K562 (cell line): Measurements from ENCODE around the gene ICAM3. TPM values are rescaled to one million over a fixed set of nuclear protein-coding genes. Genes with fewer than 3 reads are reported as not detected.

Source experiments
- ASH1L ChIP-seq: fragments of 450-650 bp; IDR thresholded peaks from 2 replicates; pipeline ENCODE4 v1.6.1; 2018; ENCODE audit warnings: borderline replicate concordance, mild to moderate bottlenecking, low read depth; ENCODE audit not compliant: partially characterized antibody
- ATF1 ChIP-seq, 2 experiments: fragments of 450-650 bp in 1 of 2; IDR thresholded peaks; 2 replicates each; pipeline ENCODE4 v1.6.1; 2016; ENCODE audit warnings: missing compliant biosample characterization in 1 of 2, missing genetic modification characterization in 1 of 2
- ELK3 ChIP-seq: fragments of 450-650 bp; formaldehyde crosslinking; IDR thresholded peaks from 2 replicates; pipeline ENCODE4 v1.4.0; 2020; ENCODE audit warnings: mild to moderate bottlenecking
- GTF2F1 ChIP-seq: IDR thresholded peaks from 2 replicates; pipeline ENCODE4 v1.6.1; 2011; ENCODE audit warnings: low read depth, low read length, improper control_type of control experiment
- NELFE ChIP-seq: IDR thresholded peaks from 2 replicates; pipeline ENCODE4 v1.6.1; 2011; ENCODE audit warnings: mild to moderate bottlenecking; ENCODE audit not compliant: insufficient read depth, insufficient read length
- NR1H2 ChIP-seq: sonication (generic); formaldehyde crosslinking; IDR thresholded peaks from 2 replicates; pipeline ENCODE4 v1.4.0; 2020; ENCODE audit warnings: mild to moderate bottlenecking, missing genetic modification reagents
- RFX7 ChIP-seq: fragments of 250-450 bp; sonication (Bioruptor Pico); IDR thresholded peaks from 2 replicates; pipeline ENCODE4 v1.5.1; 2021; ENCODE audit warnings: mild to moderate bottlenecking
- SNRNP70 ChIP-seq: fragments of 200-400 bp; formaldehyde crosslinking; optimal IDR thresholded peaks from 2 replicates; pipeline ENCODE3; 2017; ENCODE audit warnings: low read depth, low read length
- SP2 ChIP-seq: IDR thresholded peaks from 2 replicates; pipeline ENCODE4 v1.6.1; 2011; ENCODE audit warnings: mild to moderate bottlenecking, low read depth, low read length, moderate library complexity; ENCODE audit not compliant: poor library complexity, severe bottlenecking; ENCODE audit errors: extremely low read depth
- TCF7 ChIP-seq: sonication (generic); IDR thresholded peaks from 2 replicates; pipeline ENCODE4 v1.6.1; 2016; ENCODE audit warnings: antibody characterized with exemption, borderline replicate concordance
- TRIM24 ChIP-seq, 2 experiments: fragments of 450-650 bp; IDR thresholded peaks; 2 replicates each; pipeline ENCODE4 v1.6.1; 2016
- XRCC5 ChIP-seq: fragments of 200-400 bp; formaldehyde crosslinking; IDR thresholded peaks from 2 replicates; pipeline ENCODE4 v1.6.1; 2017; ENCODE audit warnings: low read depth, mild to moderate bottlenecking, low read length
- ZBTB17 ChIP-seq: fragments of 450-650 bp; formaldehyde crosslinking; IDR thresholded peaks from 2 replicates; pipeline ENCODE4 v1.4.0; 2020; ENCODE audit warnings: mild to moderate bottlenecking
- ZNF124 ChIP-seq: sonication (generic); formaldehyde crosslinking; IDR thresholded peaks from 2 replicates; pipeline ENCODE4 v1.8.1; 2022; ENCODE audit warnings: missing genetic modification reagents
- ZNF263 ChIP-seq: sonication (generic); formaldehyde crosslinking; IDR thresholded peaks from 2 replicates; pipeline ENCODE4 v1.8.0; 2022; ENCODE audit warnings: mild to moderate bottlenecking, missing genetic modification reagents, borderline replicate concordance
- ZNF583 ChIP-seq: fragments of 250-450 bp; sonication (Bioruptor Pico); IDR thresholded peaks from 2 replicates; pipeline ENCODE4 v1.4.0; 2020
- ZNF830 ChIP-seq: fragments of 250-450 bp; sonication (Bioruptor Pico); IDR thresholded peaks from 2 replicates; pipeline ENCODE4 v1.5.0; 2021; ENCODE audit warnings: mild to moderate bottlenecking
- polyA plus RNA-seq, 8 experiments: library from polyadenylated mRNA; depleted of rRNA in 4 of 8; stranded (reverse) in 5 of 8; unstranded in 3 of 8; fragments of >200 nt; fragmentation: Nextera tagmentation in 2 of 8; fragmentation: Illumina TruSeq in 1 of 8; extraction: Ambion mirVana in 2 of 8; extraction: Trizol in 1 of 8; gene quantifications; 2 replicates each; pipeline versions ENCODE4 v1.2.1 to v1.2.3, GENCODE V29; 2011 to 2014; ENCODE audit warnings: inconsistent platforms in 1 of 8, missing spikeins in 1 of 8
- total RNA-seq, 7 experiments: library from RNA; depleted of rRNA in 6 of 7; stranded (reverse); fragments of >200 nt in 6 of 7; fragmentation: Illumina TruSeq in 2 of 7; extraction: Trizol in 2 of 7; gene quantifications; 2 replicates each; pipeline versions ENCODE4 v1.2.1 to v1.2.3, GENCODE V29; 2011 to 2021; ENCODE audit warnings: low replicate concordance in 1 of 7
- TF ChIP-seq, protein P1 (sequence below), 2 experiments: fragments of 450-650 bp in 1 of 2; IDR thresholded peaks; 2 replicates each; pipeline ENCODE4 v1.6.1; 2011 to 2017; ENCODE audit warnings: low read depth in 2 of 2, antibody characterized with exemption in 1 of 2, borderline replicate concordance in 1 of 2, low read length in 1 of 2, mild to moderate bottlenecking in 1 of 2, mixed read lengths in 1 of 2; ENCODE audit not compliant: control insufficient read depth in 1 of 2
- TF ChIP-seq, protein P2 (sequence below), 3 experiments: fragments of 200-800 bp in 1 of 3; sonication (Bioruptor generic) in 1 of 3; sonication (generic) in 1 of 3; formaldehyde crosslinking in 1 of 3; IDR thresholded peaks; 2 replicates each; pipeline versions ENCODE4 v1.6.1 to v1.8.0; 2016 to 2022; ENCODE audit warnings: mild to moderate bottlenecking in 2 of 3, missing compliant biosample characterization in 2 of 3, missing genetic modification characterization in 2 of 3, missing genetic modification reagents in 1 of 3

ICAM3 gene
- total and polyA plus RNA-seq, 9 of the 15 experiments (the other 6 are each of a cell fraction or from before 2014, with no cell fraction given) = 6.5 to 39.5 (median 24.2) TPM

GRCh38 chr19:10289167-10289835 lies 50.1 kb downstream of the ICAM3 start (continued):
- TF ChIP-seq NELFE = no peak
- no peak for TF ChIP-seq ELK3 (CRISPR knock-in tag)
- TF ChIP-seq ZNF830 (CRISPR knock-in tag) = peak; percentile 39; the same call in 1 of the 2 replicates
- 0 out of 4 replicates have a peak, but pooled peaks of 1 of the 2 experiments have one; percentile 11 for TF ChIP-seq TRIM24 (IDR thresholded peaks at IDR 0.05)
- TF ChIP-seq ASH1L = no peak
- TF ChIP-seq NR1H2 (CRISPR knock-in tag) = no peak
- no peak for TF ChIP-seq ZNF124 (CRISPR knock-in tag)
- TF ChIP-seq SNRNP70 = no peak
- TF ChIP-seq ZNF263 (CRISPR knock-in tag) = peak; percentile 57
- peak; percentile 25; the same call in 1 of the 2 replicates for TF ChIP-seq XRCC5
- peak; percentile 59 for TF ChIP-seq ATF1 (CRISPR knock-in tag; IDR thresholded peaks at IDR 0.05)
- peak; percentile 65 for TF ChIP-seq ATF1 (tag; IDR thresholded peaks at IDR 0.05)
- TF ChIP-seq, protein P1, sequence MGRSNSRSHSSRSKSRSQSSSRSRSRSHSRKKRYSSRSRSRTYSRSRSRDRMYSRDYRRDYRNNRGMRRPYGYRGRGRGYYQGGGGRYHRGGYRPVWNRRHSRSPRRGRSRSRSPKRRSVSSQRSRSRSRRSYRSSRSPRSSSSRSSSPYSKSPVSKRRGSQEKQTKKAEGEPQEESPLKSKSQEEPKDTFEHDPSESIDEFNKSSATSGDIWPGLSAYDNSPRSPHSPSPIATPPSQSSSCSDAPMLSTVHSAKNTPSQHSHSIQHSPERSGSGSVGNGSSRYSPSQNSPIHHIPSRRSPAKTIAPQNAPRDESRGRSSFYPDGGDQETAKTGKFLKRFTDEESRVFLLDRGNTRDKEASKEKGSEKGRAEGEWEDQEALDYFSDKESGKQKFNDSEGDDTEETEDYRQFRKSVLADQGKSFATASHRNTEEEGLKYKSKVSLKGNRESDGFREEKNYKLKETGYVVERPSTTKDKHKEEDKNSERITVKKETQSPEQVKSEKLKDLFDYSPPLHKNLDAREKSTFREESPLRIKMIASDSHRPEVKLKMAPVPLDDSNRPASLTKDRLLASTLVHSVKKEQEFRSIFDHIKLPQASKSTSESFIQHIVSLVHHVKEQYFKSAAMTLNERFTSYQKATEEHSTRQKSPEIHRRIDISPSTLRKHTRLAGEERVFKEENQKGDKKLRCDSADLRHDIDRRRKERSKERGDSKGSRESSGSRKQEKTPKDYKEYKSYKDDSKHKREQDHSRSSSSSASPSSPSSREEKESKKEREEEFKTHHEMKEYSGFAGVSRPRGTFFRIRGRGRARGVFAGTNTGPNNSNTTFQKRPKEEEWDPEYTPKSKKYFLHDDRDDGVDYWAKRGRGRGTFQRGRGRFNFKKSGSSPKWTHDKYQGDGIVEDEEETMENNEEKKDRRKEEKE (IDR thresholded peaks at IDR 0.05; ENCODE audit: borderline replicate concordance in 1 of 2, control insufficient read depth in 1 of 2, low read depth in 2 of 2, low read length in 1 of 2) = 0 out of 4 replicates have a peak, but pooled peaks of 1 of the 2 experiments have one; percentile 46
- no peak for TF ChIP-seq ZNF583
- TF ChIP-seq SP2 = no peak
- no peak; the same call in 1 of the 2 replicates for TF ChIP-seq GTF2F1
- TF ChIP-seq RFX7 (CRISPR knock-in tag) = no peak
- TF ChIP-seq, protein P2, sequence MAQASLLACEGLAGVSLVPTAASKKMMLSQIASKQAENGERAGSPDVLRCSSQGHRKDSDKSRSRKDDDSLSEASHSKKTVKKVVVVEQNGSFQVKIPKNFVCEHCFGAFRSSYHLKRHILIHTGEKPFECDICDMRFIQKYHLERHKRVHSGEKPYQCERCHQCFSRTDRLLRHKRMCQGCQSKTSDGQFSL (CRISPR knock-in tag; IDR thresholded peaks at IDR 0.05) = peak; percentile 86
- TF ChIP-seq, protein P2 (tag; IDR thresholded peaks at IDR 0.05) = no peak
- no peak for TF ChIP-seq TCF7
- no peak; the same call in 1 of the 2 replicates for TF ChIP-seq ZBTB17 (CRISPR knock-in tag)
